GM18505 (cell line): Measurements from ENCODE around the gene SLC16A7.
"Not testable (repeated sequence)": the region's sequence is repeated elsewhere in the genome, so short reads cannot be mapped to it uniquely, and the experiment has no call there.

Experiments
- ATAC-seq: cut with Tn5 transposase; IDR thresholded peaks from one replicate; pipeline ENCODE4 v1.9.1; 2021; ENCODE audit not compliant: unreplicated experiment
- POLR2A ChIP-seq: IDR thresholded peaks from 4 replicates; pipeline ENCODE4 v1.6.1; 2011; ENCODE audit warnings: borderline replicate concordance; ENCODE audit not compliant: insufficient read depth, insufficient read length; ENCODE audit errors: extremely low read depth

Gene SLC16A7

DNA sequence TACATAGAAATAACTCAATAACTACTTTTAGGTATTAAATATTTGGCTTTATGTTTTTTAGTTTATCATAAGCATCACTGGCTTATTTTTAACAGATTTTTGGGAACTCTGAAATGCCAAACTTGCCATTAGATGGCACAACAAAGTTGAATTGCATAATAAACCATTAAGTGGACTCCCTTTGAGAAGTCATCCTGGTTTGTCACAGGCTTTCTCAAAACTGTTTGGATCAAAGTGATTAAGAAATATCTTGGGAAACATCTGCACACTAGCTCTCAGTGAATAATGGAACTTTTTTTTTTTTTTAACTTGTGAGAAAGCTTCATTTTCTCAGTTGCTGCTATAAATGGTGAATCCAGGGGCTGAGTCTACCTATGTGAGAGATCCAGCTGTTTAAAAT lies 4.3 kb downstream of the SLC16A7 start:
- no peak for ATAC-seq

DNA sequence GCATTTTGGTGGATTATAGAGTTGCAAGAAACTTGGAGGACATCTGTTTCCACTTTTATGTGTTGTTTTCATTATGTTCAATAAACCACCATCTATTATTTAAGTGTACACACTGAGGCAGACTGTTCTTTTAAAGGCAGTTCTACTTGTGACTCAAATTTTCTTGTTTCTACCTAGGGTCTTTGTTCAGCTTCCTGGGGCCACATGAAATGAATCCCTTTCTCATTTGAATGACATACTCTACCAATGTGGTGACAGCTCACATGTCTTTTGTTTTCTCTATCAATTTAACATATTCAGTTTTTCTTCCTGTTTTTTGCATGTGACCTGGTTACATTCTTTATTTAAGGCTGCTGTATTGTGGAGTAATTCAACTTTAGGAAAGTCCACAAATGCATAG lies 7.9 kb downstream of the SLC16A7 start:
- ATAC-seq, result no peak
- TF ChIP-seq POLR2A, result no peak

More for the DNA sequence above, 4.3 kb downstream of the SLC16A7 start:
- TF ChIP-seq POLR2A, result no peak

DNA sequence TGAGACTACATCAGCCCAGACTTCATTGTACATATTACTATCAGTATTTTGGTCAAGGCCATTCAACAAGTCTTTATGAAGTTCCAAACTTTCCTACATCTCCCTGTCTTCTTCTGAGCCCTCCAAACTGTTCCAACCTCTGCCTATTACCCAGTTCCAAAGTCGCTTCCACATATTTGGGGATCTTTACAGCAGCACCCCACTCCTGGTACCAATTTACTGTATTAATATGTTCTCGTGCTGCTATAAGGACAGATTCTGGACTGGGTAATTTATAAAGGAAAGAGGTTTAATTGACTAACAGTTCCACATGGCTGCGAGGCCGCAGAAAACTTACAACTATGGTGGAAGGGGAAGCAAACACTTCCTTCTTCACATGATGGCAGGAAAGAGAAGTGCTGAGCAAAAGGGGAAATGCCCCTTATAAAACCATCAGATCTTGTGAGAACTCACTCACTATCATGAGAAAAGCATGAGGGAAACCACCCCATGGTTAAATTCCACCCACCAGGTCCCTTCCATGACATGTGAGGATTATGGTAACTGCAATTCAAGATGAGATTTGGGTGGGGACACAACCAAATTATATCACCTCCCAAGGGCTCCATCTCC lies 17.1 kb downstream of the SLC16A7 start:
- not testable (repeated sequence) for ATAC-seq

DNA sequence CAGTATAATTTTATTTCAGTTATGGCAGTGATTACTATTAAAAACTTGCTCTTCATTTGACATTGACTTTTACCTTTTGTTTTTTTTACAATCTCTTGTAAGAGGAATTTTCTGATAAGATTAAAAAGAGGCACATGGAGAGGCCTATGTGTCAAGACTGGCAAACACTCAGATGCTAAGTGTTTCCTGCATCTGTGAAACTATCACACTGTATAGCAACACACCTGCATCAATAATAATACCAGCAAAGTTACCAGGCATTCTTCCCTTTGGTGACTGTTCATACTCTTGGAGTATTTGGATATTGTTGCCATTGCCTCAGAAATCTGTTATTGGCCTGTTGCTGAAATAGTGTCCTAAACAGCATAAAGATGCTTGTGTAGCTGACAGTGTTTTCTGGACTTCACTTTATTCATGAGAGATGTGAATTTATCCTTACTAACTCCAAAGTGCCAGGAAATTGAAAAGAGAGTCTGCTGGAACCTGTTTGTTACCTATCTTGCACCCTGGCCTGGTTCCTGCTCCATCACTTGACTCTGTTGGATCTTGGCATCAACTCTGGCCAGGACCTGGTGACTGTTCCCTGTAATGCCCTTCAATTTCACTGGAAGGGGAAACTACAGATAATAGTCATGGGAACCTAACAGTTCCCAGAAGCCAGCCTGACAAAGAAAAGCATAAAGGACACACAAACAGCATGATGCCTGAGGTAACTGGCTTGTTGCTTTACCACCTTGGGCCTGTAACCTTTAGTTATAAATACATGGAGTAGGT lies 19.8 kb downstream of the SLC16A7 start:
- no peak for TF ChIP-seq POLR2A
- ATAC-seq, result no peak

DNA sequence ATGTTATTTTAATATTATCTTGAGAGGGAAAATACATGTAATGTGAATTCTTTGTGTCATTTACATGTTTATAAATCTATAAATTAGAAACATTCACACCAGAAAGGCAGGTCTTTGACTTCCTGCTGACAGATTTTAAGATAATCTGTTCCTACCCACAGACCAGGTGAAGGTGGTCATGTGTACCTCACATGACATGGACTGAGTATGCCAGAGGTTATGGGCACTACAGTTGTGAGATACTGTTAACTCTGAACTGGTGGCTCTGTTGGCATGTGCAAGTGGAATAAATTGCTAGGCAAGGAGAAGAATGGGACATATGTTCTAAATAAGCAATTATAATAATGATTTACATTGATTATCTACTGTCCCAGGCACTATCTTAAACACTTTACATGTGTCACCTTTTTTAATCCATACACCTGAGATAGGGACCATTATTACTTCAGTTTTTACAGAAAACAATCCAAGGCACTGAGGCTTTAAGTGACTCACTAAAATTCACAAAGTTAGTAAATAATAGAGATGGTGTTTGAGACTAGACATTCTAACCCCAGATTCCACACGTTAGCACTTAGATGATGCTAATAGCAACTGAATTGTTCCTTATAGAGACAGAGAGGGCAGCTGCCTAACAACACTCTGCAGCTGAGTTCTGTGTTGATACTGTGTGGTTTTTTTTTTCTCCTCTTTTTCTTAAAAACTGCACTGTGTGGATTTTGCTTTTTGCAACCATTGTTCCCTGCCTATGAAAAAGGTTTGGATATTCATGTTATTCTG lies 23.8 kb downstream of the SLC16A7 start:
- ATAC-seq, result peak; percentile 43

DNA sequence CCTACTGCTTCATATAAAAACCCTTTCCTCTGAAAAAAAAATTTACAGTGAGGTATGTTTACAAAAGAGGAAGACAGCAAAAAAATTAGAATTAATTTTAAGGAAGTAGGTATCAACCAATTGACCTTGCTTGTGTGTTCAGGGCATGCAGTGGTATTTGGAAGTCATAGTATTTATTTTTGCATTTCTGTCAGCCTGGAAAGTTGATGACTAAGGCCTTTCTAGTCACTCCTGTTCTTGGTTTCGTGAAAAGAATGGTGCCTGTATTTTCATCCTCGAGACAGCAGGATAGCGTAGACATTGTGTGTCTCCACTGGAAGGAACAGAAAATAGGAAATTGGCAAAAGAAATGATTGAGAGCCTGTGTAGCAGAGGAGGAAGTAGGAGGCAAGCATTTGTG lies 24.5 kb downstream of the SLC16A7 start:
- peak; percentile 51 for ATAC-seq
- TF ChIP-seq POLR2A, result no peak

More for the DNA sequence above, 23.8 kb downstream of the SLC16A7 start:
- no peak for TF ChIP-seq POLR2A

DNA sequence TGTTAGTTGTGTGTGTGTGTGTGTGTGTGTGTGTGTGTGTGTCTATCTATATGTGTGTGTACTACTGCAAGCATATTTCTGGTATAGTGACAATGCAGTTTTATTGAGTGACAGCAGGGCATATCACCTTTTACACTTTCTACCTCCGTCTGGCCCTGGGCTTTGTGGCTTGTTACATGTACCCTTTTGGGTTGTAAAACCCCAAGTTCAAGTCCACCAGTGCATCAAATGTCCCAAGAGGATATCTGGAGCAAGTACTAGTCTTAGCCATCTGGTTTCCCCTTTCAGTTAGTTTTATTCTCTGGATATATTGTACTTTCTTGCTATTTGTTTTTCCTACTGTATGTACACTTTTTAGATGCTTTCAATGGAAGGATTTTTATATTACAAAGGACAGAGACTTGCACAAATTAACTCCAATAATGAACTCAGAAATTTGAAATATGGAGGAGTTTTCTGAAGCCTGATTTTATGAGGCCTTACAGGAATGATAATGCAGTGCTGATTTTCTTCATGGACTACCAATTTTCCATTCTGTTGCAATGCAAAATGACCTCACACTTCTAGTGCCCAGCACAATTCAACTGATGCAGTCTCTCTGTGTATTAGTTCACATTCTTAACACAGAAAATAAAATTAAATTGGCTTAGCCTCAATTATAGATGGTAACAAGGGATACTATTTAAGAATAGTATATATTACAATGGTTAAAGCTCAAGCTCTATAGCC lies 29.1 kb downstream of the SLC16A7 start:
- no peak for ATAC-seq
- TF ChIP-seq POLR2A, result no peak

DNA sequence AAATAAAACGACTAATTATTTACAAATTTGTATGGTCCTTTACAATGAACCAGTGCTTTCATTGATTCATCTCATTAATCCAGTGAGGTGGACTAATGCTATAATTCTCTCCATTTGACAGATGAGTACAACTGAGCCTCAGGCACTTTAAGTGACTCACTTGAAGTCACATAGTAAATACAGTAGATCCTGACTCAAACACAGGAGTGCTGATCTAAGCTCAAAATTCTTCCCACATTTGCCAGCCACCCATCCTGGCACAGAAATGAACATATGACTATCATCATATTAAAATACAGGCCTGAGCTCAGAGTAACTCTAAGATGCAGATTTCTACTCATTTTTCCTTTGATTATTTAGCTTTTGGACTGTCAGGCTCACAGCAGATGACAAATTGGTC lies 30.6 kb downstream of the SLC16A7 start:
- no peak for TF ChIP-seq POLR2A

DNA sequence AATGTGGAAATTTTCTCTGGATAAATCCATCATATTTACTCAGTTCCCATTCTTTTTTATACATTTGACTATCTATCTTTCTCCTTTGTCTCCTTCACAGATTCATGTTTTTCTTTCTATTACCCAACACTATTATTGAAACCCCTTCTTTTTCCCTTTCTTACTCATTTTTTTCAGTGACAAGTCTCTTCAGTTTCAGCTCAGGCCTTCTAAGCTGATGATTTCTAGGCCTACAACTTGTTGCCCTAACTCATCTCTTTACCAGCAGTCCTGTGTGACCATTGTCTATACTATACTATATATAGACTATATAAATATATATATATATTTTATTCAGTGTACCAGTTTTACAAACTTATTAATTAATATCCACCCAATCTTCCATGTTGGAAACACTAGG lies 31.8 kb downstream of the SLC16A7 start:
- TF ChIP-seq POLR2A, result no peak
- peak; percentile 55 for ATAC-seq

More for the DNA sequence above, 30.6 kb downstream of the SLC16A7 start:
- no peak for ATAC-seq

DNA sequence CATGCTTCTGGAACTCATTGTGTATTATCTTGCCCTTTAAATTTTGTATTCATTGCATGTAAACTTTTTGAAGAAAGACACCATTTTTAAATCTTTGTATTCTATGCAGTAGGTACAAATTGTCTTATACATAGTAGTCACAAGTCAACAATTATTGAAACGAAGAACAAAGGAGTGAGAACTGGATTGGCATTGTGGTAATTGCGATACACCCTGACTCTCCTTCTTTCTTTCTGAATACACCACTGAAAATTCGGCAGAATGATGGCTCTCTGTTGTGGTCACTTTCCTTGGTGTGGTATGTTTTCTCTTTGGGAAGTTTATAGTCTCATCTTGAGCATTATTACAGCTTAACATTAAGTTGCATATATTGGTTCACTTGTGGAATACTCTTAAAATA lies 34.1 kb downstream of the SLC16A7 start:
- TF ChIP-seq POLR2A, result no peak
- no peak for ATAC-seq

DNA sequence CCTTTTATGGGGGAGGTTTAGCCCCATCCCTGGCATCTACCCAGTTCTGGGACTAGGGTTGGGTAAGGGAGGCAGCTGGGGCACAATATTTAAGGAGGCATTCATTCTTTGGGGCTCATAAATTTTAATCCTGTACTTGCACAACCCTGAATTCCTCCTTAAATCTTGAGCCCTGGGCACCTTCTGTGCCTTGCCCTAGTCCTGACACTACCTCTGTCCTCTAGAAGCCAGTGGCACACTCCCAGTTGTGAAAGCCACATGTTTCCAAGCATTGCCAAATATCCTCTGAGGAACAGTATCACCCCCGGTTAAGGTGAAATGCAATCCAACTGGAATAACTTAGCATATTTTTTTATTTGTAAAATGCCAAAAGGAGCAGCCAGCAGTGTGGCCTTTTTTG lies 36.6 kb downstream of the SLC16A7 start:
- ATAC-seq, result no peak
- no peak for TF ChIP-seq POLR2A

DNA sequence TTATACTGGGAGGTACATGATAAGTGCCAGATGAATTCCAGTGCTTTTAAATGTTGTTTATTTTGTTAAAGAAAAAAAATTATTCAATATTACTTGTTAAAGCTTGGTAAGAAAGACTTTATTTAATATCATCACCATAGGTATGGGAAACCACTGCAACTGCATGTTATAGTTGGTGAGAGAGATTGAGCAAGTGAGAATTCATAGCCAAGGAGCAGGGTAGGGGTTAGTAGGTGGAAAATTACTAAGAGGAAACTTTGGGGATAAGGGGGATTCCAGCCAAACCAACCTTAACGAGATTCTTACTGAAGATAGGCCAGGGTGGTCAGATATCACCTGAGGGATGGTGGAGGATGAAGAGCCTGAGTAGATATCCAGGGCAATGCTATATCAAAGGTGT lies 38.4 kb downstream of the SLC16A7 start:
- no peak for ATAC-seq
- TF ChIP-seq POLR2A, result no peak

DNA sequence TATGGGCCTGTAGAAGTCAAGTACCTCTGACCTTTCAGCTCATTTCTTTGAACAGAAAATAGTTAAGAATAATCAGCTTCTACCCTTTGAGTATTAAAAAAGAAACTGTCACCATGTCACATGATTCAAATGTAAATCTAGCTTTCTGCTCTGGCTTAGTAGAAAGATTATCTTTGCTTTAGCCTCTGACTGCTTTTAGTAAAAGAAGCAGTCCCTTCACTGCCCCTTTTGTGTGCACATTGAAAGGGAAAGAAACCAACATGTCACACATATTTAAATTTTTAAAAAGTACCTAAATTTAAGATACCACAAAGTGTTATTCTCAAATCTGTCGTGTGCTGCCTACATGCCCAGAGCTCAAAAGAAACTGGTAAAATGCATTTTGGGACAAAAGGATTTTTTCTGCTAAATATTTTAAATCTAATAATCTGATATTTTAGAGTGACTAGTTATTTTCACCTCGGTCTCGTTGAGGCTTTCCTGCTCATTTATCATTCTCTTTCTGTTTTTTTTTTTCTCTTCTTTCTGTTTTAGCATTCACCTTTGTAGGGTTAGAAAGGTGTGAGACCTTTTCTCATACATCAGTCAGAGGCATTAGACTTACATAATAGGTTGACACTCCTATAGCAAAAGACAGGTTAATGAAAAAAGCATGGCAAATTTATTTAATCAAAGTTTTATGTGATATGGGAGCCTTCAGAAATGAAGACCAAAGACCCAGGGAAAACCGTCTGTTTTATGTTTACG lies 41.3 kb downstream of the SLC16A7 start:
- ATAC-seq, result no peak
- TF ChIP-seq POLR2A, result no peak

DNA sequence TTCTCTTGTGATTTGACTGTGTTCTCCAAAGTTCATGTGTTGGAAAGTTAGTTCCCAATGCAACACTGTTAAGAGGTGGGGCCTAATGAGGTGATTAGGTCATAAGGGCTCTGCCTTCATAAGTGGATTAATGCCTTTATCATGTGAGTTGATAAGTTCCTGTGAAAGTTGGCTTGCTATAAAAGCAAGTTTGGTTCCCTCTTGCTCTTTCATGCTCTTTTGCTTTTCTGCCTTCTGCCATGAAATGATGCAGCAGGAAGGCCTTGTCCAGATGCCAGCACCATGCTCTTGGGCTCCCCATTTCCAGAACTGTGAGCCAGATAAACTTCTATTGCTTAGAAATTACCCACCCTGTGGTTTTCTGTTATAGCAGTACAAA lies 41.9 kb downstream of the SLC16A7 start:
- no peak for ATAC-seq
- no peak for TF ChIP-seq POLR2A
